Measurements from ENCODE around the gene ARHGEF28.

- TF ChIP-seq KDM1A (IDR thresholded peaks at IDR 0.05; ENCODE audit: borderline replicate concordance) (no peak), EZH2 (IDR thresholded peaks at IDR 0.05; ENCODE audit: borderline replicate concordance, control insufficient read depth, low read depth, low read length) (no peak), TBL1XR1 (IDR thresholded peaks at IDR 0.05; ENCODE audit: low read depth, low read length) (no peak), CTCF (IDR thresholded peaks at IDR 0.05 in 2 of 3, conservative IDR thresholded peaks at IDR 0.05 in 1 of 3; ENCODE audit: control insufficient read depth in 2 of 3, extremely low read depth in 1 of 3, insufficient read depth in 1 of 3, low read depth in 3 of 3, low read length in 3 of 3) (no peak), ZNF207 (IDR thresholded peaks at IDR 0.05; ENCODE audit: borderline replicate concordance) (no peak), SREBF1 (IDR thresholded peaks at IDR 0.05; ENCODE audit: low read length) (no peak), POLR2A (IDR thresholded peaks at IDR 0.05; ENCODE audit: low read depth, low read length) (no peak), CBX5 (IDR thresholded peaks at IDR 0.05; ENCODE audit: low read depth) (no peak), CEBPB (IDR thresholded peaks at IDR 0.05; ENCODE audit: borderline replicate concordance in 1 of 2, low read depth in 2 of 2, low read length in 2 of 2) (no peak), ATF3 (IDR thresholded peaks at IDR 0.05; ENCODE audit: borderline replicate concordance, extremely low read depth, low read depth, low read length) (no peak), TCF7 (IDR thresholded peaks at IDR 0.05; ENCODE audit: borderline replicate concordance) (no peak), CHD1 (IDR thresholded peaks at IDR 0.05; ENCODE audit: low read depth, low read length) (no peak), CEBPZ (IDR thresholded peaks at IDR 0.05; ENCODE audit: low read depth, low read length) (no peak)
Measured at GRCh38 chr5:73705364-73705763, 79.4 kb downstream of the ARHGEF28 start.

Data from GM12878 (cell line).